ENCODE results near the gene MT2A. TPM values are rescaled to one million over a fixed set of nuclear protein-coding genes. Genes with fewer than 3 reads are reported as not detected.

The MT2A gene
- 1,000 to 10,000 TPM in 5 of 6 experiments, 100 to 1,000 TPM in 1; 946 to 4,033 (median 2,228) TPM for total RNA-seq
- long read RNA-seq, transcript MT2A-201 (3 exons, 786 nt) = major isoform, 4,115 of 4,228 reads
- long read RNA-seq, partial matches to known transcripts = 1 of 4,228 reads
- long read RNA-seq, other reads (novel, unspliced or antisense) = 107 of 4,228 reads

- Histone ChIP-seq H3K27ac (peak within 1 kb of the TSS; percentile 65 to 95 (median 84)), H3K4me3 (peak within 1 kb of the TSS; percentile 40 to 84 (median 73)), H3K27me3 (no peaks in the 10 kb centered on the region), H3K9me3 (no peaks in the 10 kb centered on the region), H3K4me1 (peaks cover 0 to 35% (median 14%) of the 10 kb centered on the region in 4 donors), H3K36me3 (no peaks in the 10 kb centered on the region)
- DNase-seq = peak; percentile 97 to 98 (median 97)
- WGBS (ENCODE audit: insufficient coverage, low coverage, low lambda C conversion rate, missing lambda C conversion rate) = 2% methylated on average over 49 of the region's 62 CpGs
- TF ChIP-seq POLR2A (IDR thresholded peaks at IDR 0.05) = peak; percentile 98
- peak in 1 of 4 donors; percentile 8 for TF ChIP-seq CTCF (IDR thresholded peaks at IDR 0.05)
- ATAC-seq = peak; percentile 42 to 72 (median 68)
- intact Hi-C loops (cut with DNase I) = loop anchor here in 1 of 2 donors (10.0 kb wide), 1 partner anchor 87 kb away; no protein-coding TSS in a partner anchor
Measured at GRCh38 chr16:56608043-56608875, at the start of gene MT2A. Gene MT2A (plus strand): TSS chr16:56608584. CDS start chr16:56608656, 72 bp downstream.

GRCh38 chr16:56559109-56559508 is 49.3 kb upstream of the MT2A start:
- 85% methylated on average over 4 of the region's 4 CpGs for WGBS (ENCODE audit: insufficient coverage, low coverage, low lambda C conversion rate, missing lambda C conversion rate)
- H3K4me3 ChIP-seq = no peak overlapping the region
- H3K36me3 ChIP-seq = no peaks in the 10 kb centered on the region
- ATAC-seq = no peak
- no peak for DNase-seq
- no peak overlapping the region for H3K27ac ChIP-seq
- intact Hi-C loops (cut with DNase I) = no loop called here
- no peaks in the 10 kb centered on the region for H3K4me1 ChIP-seq
- no peaks in the 10 kb centered on the region for H3K27me3 ChIP-seq
- no peak for TF ChIP-seq POLR2A (IDR thresholded peaks at IDR 0.05)
- no peak for TF ChIP-seq CTCF (IDR thresholded peaks at IDR 0.05)
- H3K9me3 ChIP-seq = no peaks in the 10 kb centered on the region

GRCh38 chr16:56560447-56560846 is 47.9 kb upstream of the MT2A start:
- no peak for TF ChIP-seq POLR2A (IDR thresholded peaks at IDR 0.05)
- no peak for TF ChIP-seq CTCF (IDR thresholded peaks at IDR 0.05)
- Histone ChIP-seq H3K4me3 (no peak overlapping the region), H3K27ac (no peak overlapping the region), H3K9me3 (no peaks in the 10 kb centered on the region), H3K36me3 (no peaks in the 10 kb centered on the region), H3K4me1 (no peaks in the 10 kb centered on the region), H3K27me3 (no peaks in the 10 kb centered on the region)
- no peak for ATAC-seq
- 55% methylated on average over 1 of the region's 1 CpG for WGBS (ENCODE audit: insufficient coverage, low coverage, low lambda C conversion rate, missing lambda C conversion rate)
- DNase-seq = no peak
- intact Hi-C loops (cut with DNase I) = no loop called here

- Histone ChIP-seq H3K27me3 (no peaks in the 10 kb centered on the region), H3K27ac (no peak overlapping the region), H3K36me3 (no peaks in the 10 kb centered on the region), H3K9me3 (no peaks in the 10 kb centered on the region), H3K4me1 (no peaks in the 10 kb centered on the region), H3K4me3 (no peak overlapping the region)
- 80% methylated on average over 1 of the region's 1 CpG for WGBS (ENCODE audit: insufficient coverage, low coverage, low lambda C conversion rate, missing lambda C conversion rate)
- DNase-seq = no peak
- no peak for ATAC-seq
- TF ChIP-seq POLR2A (IDR thresholded peaks at IDR 0.05) (no peak), CTCF (IDR thresholded peaks at IDR 0.05) (no peak)
- intact Hi-C loops (cut with DNase I) = no loop called here
Measured at GRCh38 chr16:56561126-56561525, 47.3 kb upstream of the MT2A start.
